Measurements from ENCODE around the gene AKAP10.
"Not testable (repeated sequence)": the region's sequence is repeated elsewhere in the genome, so short reads cannot be mapped to it uniquely, and the experiment has no call there.

The AKAP10 gene

GRCh38 chr17:19911033-19911432, 66.6 kb downstream of the AKAP10 start:
- no peak for DNase-seq
- H3K4me1 Mint-ChIP-seq (ENCODE audit: low read depth) = peaks cover 3% of the 10 kb centered on the region
- H3K4me3 Mint-ChIP-seq = no peak overlapping the region
- H3K27ac Mint-ChIP-seq = peak overlapping the region; percentile 6
- H3K9me3 Mint-ChIP-seq = no peaks in the 10 kb centered on the region
- H3K36me3 Mint-ChIP-seq (ENCODE audit: low read depth) = peaks cover 92% of the 10 kb centered on the region
- H3K27me3 Mint-ChIP-seq = no peaks in the 10 kb centered on the region

- H3K4me3 Mint-ChIP-seq = no peak overlapping the region
- H3K9me3 Mint-ChIP-seq = no peaks in the 10 kb centered on the region
- no peaks in the 10 kb centered on the region for H3K27me3 Mint-ChIP-seq
- H3K27ac Mint-ChIP-seq = no peak overlapping the region
- no peak for DNase-seq
- H3K4me1 Mint-ChIP-seq (ENCODE audit: low read depth) = peaks cover 8% of the 10 kb centered on the region
- H3K36me3 Mint-ChIP-seq (ENCODE audit: low read depth) = peaks cover 89% of the 10 kb centered on the region
Observed at GRCh38 chr17:19909139-19909538, 68.5 kb downstream of the AKAP10 start.

GRCh38 chr17:19905502-19905901, 72.1 kb downstream of the AKAP10 start:
- H3K27ac Mint-ChIP-seq = peak overlapping the region; percentile 38
- H3K27me3 Mint-ChIP-seq = no peaks in the 10 kb centered on the region
- H3K36me3 Mint-ChIP-seq (ENCODE audit: low read depth) = peaks cover 90% of the 10 kb centered on the region
- peaks cover 8% of the 10 kb centered on the region for H3K4me1 Mint-ChIP-seq (ENCODE audit: low read depth)
- H3K4me3 Mint-ChIP-seq = no peak overlapping the region
- H3K9me3 Mint-ChIP-seq = no peaks in the 10 kb centered on the region
- DNase-seq = no peak

GRCh38 chr17:19904924-19905323, 72.7 kb downstream of the AKAP10 start:
- H3K4me1 Mint-ChIP-seq (ENCODE audit: low read depth) = peaks cover 8% of the 10 kb centered on the region

GRCh38 chr17:19904412-19904811, 73.2 kb downstream of the AKAP10 start:
- no peak overlapping the region for H3K4me3 Mint-ChIP-seq
- H3K4me1 Mint-ChIP-seq (ENCODE audit: low read depth) = peaks cover 8% of the 10 kb centered on the region
- peaks cover 90% of the 10 kb centered on the region for H3K36me3 Mint-ChIP-seq (ENCODE audit: low read depth)
- H3K27me3 Mint-ChIP-seq = no peaks in the 10 kb centered on the region
- no peaks in the 10 kb centered on the region for H3K9me3 Mint-ChIP-seq
- DNase-seq = no peak
- no peak overlapping the region for H3K27ac Mint-ChIP-seq

More at GRCh38 chr17:19904924-19905323, 72.7 kb downstream of the AKAP10 start:
- Mint-ChIP-seq H3K9me3 (no peaks in the 10 kb centered on the region), H3K27me3 (no peaks in the 10 kb centered on the region), H3K27ac (no peak overlapping the region), H3K36me3 (ENCODE audit: low read depth) (peaks cover 91% of the 10 kb centered on the region), H3K4me3 (no peak overlapping the region)
- DNase-seq = no peak

- Mint-ChIP-seq H3K27me3 (no peaks in the 10 kb centered on the region), H3K36me3 (ENCODE audit: low read depth) (peaks cover 55% of the 10 kb centered on the region), H3K9me3 (no peaks in the 10 kb centered on the region), H3K4me3 (no peak overlapping the region), H3K4me1 (ENCODE audit: low read depth) (peaks cover 5% of the 10 kb centered on the region), H3K27ac (no peak overlapping the region)
- DNase-seq = no peak
Observed at GRCh38 chr17:19900809-19901208, 76.8 kb downstream of the AKAP10 start.

- Mint-ChIP-seq H3K4me3 (no peak overlapping the region), H3K4me1 (ENCODE audit: low read depth) (no peaks in the 10 kb centered on the region), H3K9me3 (no peaks in the 10 kb centered on the region), H3K27me3 (no peaks in the 10 kb centered on the region), H3K36me3 (ENCODE audit: low read depth) (peaks cover 30% of the 10 kb centered on the region), H3K27ac (no peak overlapping the region)
- DNase-seq = no peak
Observed at GRCh38 chr17:19897903-19898302, 79.7 kb downstream of the AKAP10 start.

GRCh38 chr17:19897090-19897837, 80.4 kb downstream of the AKAP10 start:
- peak overlapping the region; percentile 2 for H3K27ac Mint-ChIP-seq

GRCh38 chr17:19896679-19897078, 80.9 kb downstream of the AKAP10 start:
- peaks cover 22% of the 10 kb centered on the region for H3K36me3 Mint-ChIP-seq (ENCODE audit: low read depth)

More at GRCh38 chr17:19897090-19897837, 80.4 kb downstream of the AKAP10 start:
- H3K27me3 Mint-ChIP-seq = no peaks in the 10 kb centered on the region
- H3K36me3 Mint-ChIP-seq (ENCODE audit: low read depth) = peaks cover 25% of the 10 kb centered on the region
- no peak for DNase-seq
- H3K9me3 Mint-ChIP-seq = no peaks in the 10 kb centered on the region
- H3K4me3 Mint-ChIP-seq = no peak overlapping the region
- no peaks in the 10 kb centered on the region for H3K4me1 Mint-ChIP-seq (ENCODE audit: low read depth)

GRCh38 chr17:19890554-19890953, 87.1 kb downstream of the AKAP10 start:
- not testable (repeated sequence) for H3K36me3 Mint-ChIP-seq (ENCODE audit: low read depth); H3K4me3 Mint-ChIP-seq; H3K27me3 Mint-ChIP-seq; H3K9me3 Mint-ChIP-seq; DNase-seq; H3K27ac Mint-ChIP-seq; H3K4me1 Mint-ChIP-seq (ENCODE audit: low read depth)

More at GRCh38 chr17:19896679-19897078, 80.9 kb downstream of the AKAP10 start:
- Mint-ChIP-seq H3K4me1 (ENCODE audit: low read depth) (no peaks in the 10 kb centered on the region), H3K9me3 (no peaks in the 10 kb centered on the region), H3K27me3 (no peaks in the 10 kb centered on the region), H3K27ac (no peak overlapping the region), H3K4me3 (no peak overlapping the region)
- no peak for DNase-seq

- not testable (repeated sequence) for H3K27me3 Mint-ChIP-seq; H3K4me1 Mint-ChIP-seq (ENCODE audit: low read depth); H3K4me3 Mint-ChIP-seq; DNase-seq; H3K36me3 Mint-ChIP-seq (ENCODE audit: low read depth); H3K27ac Mint-ChIP-seq; H3K9me3 Mint-ChIP-seq
Observed at GRCh38 chr17:19890001-19890400, 87.6 kb downstream of the AKAP10 start.

- Mint-ChIP-seq H3K4me1 (ENCODE audit: low read depth) (no peaks in the 10 kb centered on the region), H3K9me3 (no peaks in the 10 kb centered on the region), H3K4me3 (no peak overlapping the region), H3K36me3 (ENCODE audit: low read depth) (no peaks in the 10 kb centered on the region), H3K27ac (no peak overlapping the region), H3K27me3 (no peaks in the 10 kb centered on the region)
- no peak for DNase-seq
Observed at GRCh38 chr17:19886116-19886515, 91.5 kb downstream of the AKAP10 start.

GRCh38 chr17:19883537-19884215, 94.0 kb downstream of the AKAP10 start:
- DNase-seq = no peak
- Mint-ChIP-seq H3K9me3 (no peaks in the 10 kb centered on the region), H3K4me3 (no peak overlapping the region), H3K27me3 (no peaks in the 10 kb centered on the region), H3K4me1 (ENCODE audit: low read depth) (peaks cover 5% of the 10 kb centered on the region), H3K36me3 (ENCODE audit: low read depth) (no peaks in the 10 kb centered on the region), H3K27ac (no peak overlapping the region)

GRCh38 chr17:19880393-19880792, 97.2 kb downstream of the AKAP10 start:
- H3K36me3 Mint-ChIP-seq (ENCODE audit: low read depth) = no peaks in the 10 kb centered on the region
- no peak overlapping the region for H3K27ac Mint-ChIP-seq
- H3K4me3 Mint-ChIP-seq = no peak overlapping the region
- peaks cover 32% of the 10 kb centered on the region for H3K4me1 Mint-ChIP-seq (ENCODE audit: low read depth)
- no peak for DNase-seq
- H3K9me3 Mint-ChIP-seq = no peaks in the 10 kb centered on the region
- no peaks in the 10 kb centered on the region for H3K27me3 Mint-ChIP-seq

GRCh38 chr17:19877364-19877945, 100.2 kb downstream of the AKAP10 start:
- Mint-ChIP-seq H3K4me1 (ENCODE audit: low read depth) (peaks cover 32% of the 10 kb centered on the region), H3K27me3 (no peaks in the 10 kb centered on the region), H3K27ac (no peak overlapping the region), H3K4me3 (no peak overlapping the region), H3K9me3 (no peaks in the 10 kb centered on the region), H3K36me3 (ENCODE audit: low read depth) (no peaks in the 10 kb centered on the region)
- DNase-seq = no peak
